Karpas-422 (cell line): ENCODE measurements around the gene BCAR3. TPM values are rescaled to one million over a fixed set of nuclear protein-coding genes. Genes with fewer than 3 reads are reported as not detected.

Source experiments
- DNase-seq: peaks from one replicate; pipeline ENCODE4 v3.0.0-alpha.2; 2015
- H2AFZ ChIP-seq: fragments of 200-600 bp; sonication (generic); 2 replicates; pipeline ENCODE4 v1.6.1; 2014; ENCODE audit warnings: antibody characterized with exemption, low read length, mixed read lengths
- H3K27ac ChIP-seq: fragments of 200-600 bp; sonication (generic); 2 replicates; pipeline ENCODE4 v1.5.1; 2014; ENCODE audit warnings: mild to moderate bottlenecking, low read length, moderate library complexity
- H3K27me3 ChIP-seq: fragments of 200-600 bp; sonication (generic); 2 replicates; pipeline ENCODE4 v1.6.1; 2014; ENCODE audit warnings: low read length, mixed read lengths
- H3K36me3 ChIP-seq: fragments of 200-600 bp; sonication (generic); 2 replicates; pipeline ENCODE4 v1.6.1; 2014; ENCODE audit warnings: low read length, mixed read lengths; ENCODE audit not compliant: insufficient read depth
- H3K4me1 ChIP-seq: fragments of 200-600 bp; sonication (generic); 2 replicates; pipeline ENCODE4 v1.6.1; 2014; ENCODE audit warnings: mild to moderate bottlenecking, low read length, mixed read lengths
- H3K4me2 ChIP-seq: fragments of 200-600 bp; sonication (generic); 2 replicates; pipeline ENCODE4 v1.6.1; 2014; ENCODE audit warnings: low read length, low read depth, mild to moderate bottlenecking; ENCODE audit not compliant: poor library complexity, severe bottlenecking
- H3K4me3 ChIP-seq: fragments of 200-600 bp; sonication (generic); 2 replicates; pipeline ENCODE4 v1.5.1; 2014; ENCODE audit warnings: mild to moderate bottlenecking, antibody characterized with exemption, low read length, mixed read lengths
- H3K79me2 ChIP-seq: fragments of 200-600 bp; sonication (generic); 2 replicates; pipeline ENCODE4 v1.6.1; 2014; ENCODE audit warnings: mild to moderate bottlenecking, low read length, mixed read lengths
- H3K9ac ChIP-seq: fragments of 200-600 bp; sonication (generic); 2 replicates; pipeline ENCODE4 v1.6.0; 2014; ENCODE audit warnings: low read length
- H3K9me2 ChIP-seq: fragments of 200-600 bp; sonication (generic), shearing (Covaris generic); replicated peaks from 2 replicates; pipeline ENCODE4 v1.6.0; 2014; ENCODE audit warnings: mild to moderate bottlenecking, low read length, moderate library complexity; ENCODE audit not compliant: insufficient read depth
- H3K9me3 ChIP-seq: fragments of 300-700, 200-600 bp; sonication (generic); 2 replicates; pipeline ENCODE4 v1.6.1; 2014; ENCODE audit warnings: low read length, mixed read lengths
- H4K20me1 ChIP-seq: fragments of 200-600 bp; sonication (generic); 2 replicates; pipeline ENCODE4 v1.6.1; 2014; ENCODE audit warnings: mild to moderate bottlenecking, antibody characterized with exemption, low read length, low read depth; ENCODE audit not compliant: insufficient read depth
- total RNA-seq: library from RNA; depleted of rRNA; stranded (reverse); fragments of >200 nt; shearing (Covaris generic); gene quantifications from 2 replicates; pipeline ENCODE4 v1.2.3, GENCODE V29; 2014; ENCODE audit warnings: low replicate concordance

Gene BCAR3
- total RNA-seq, 1 experiment from 2014 or later = 9.9 TPM

DNA sequence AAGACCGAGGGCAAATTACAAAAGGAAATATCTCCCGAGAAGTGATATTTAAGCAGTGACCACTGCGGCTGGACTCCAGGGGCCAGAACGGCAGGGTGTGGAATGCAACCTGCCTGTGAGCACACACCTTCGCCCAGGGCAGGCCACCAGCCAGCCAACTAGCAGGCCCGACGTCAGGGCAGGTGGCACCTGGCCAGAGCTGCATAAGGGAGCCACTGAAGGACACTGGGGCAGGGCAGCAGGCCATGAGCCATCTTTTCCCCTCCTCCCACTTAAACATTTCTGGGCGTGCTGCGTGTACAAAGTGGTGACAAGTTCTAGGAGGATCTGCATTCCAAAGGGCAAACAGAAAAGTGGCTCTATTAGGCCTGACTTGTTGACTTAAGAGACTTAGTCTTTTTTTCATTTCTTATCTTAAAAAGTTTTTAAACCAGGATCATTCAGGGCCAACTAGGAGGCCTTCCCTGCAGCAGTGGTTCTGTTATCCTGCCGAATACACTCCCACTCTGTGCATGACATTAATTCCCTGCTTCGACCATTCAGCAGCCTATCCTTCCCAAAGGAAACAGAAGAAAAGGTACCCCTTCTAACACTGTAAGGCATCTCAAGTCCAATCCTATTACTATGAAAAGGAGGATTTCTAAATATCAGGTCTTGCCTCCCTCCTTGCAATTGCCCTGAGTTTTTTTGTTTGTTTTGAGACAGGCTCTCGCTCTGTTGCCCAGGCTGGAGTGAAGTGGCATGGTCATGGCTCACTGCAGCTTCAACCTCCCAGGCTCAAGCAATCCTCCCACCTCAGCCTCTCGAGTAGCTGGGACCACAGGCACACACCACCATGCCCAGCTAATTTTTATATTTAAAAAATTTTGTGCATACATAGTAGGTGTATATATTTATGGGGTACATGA lies 96.3 kb downstream of the BCAR3 start:
- DNase-seq = no peak
- Histone ChIP-seq H4K20me1 (no peaks in the 10 kb centered on the region), H2AFZ (no peak overlapping the region), H3K4me2 (no peak overlapping the region), H3K9me3 (no peaks in the 10 kb centered on the region), H3K36me3 (no peaks in the 10 kb centered on the region), H3K4me1 (no peaks in the 10 kb centered on the region), H3K9me2 (no peaks in the 10 kb centered on the region), H3K4me3 (no peak overlapping the region), H3K9ac (no peak overlapping the region), H3K79me2 (no peaks in the 10 kb centered on the region), H3K27me3 (no peaks in the 10 kb centered on the region), H3K27ac (no peak overlapping the region)

- Histone ChIP-seq H3K4me2 (no peak overlapping the region), H3K9ac (no peak overlapping the region), H3K27ac (no peak overlapping the region), H3K9me3 (no peaks in the 10 kb centered on the region), H3K79me2 (no peaks in the 10 kb centered on the region), H3K9me2 (no peaks in the 10 kb centered on the region), H3K27me3 (no peaks in the 10 kb centered on the region), H4K20me1 (no peaks in the 10 kb centered on the region), H2AFZ (no peak overlapping the region), H3K4me1 (no peaks in the 10 kb centered on the region), H3K36me3 (no peaks in the 10 kb centered on the region), H3K4me3 (no peak overlapping the region)
- no peak for DNase-seq
Observed at GRCh38 chr1:93584261-93585003, 97.2 kb downstream of the BCAR3 start.

DNA sequence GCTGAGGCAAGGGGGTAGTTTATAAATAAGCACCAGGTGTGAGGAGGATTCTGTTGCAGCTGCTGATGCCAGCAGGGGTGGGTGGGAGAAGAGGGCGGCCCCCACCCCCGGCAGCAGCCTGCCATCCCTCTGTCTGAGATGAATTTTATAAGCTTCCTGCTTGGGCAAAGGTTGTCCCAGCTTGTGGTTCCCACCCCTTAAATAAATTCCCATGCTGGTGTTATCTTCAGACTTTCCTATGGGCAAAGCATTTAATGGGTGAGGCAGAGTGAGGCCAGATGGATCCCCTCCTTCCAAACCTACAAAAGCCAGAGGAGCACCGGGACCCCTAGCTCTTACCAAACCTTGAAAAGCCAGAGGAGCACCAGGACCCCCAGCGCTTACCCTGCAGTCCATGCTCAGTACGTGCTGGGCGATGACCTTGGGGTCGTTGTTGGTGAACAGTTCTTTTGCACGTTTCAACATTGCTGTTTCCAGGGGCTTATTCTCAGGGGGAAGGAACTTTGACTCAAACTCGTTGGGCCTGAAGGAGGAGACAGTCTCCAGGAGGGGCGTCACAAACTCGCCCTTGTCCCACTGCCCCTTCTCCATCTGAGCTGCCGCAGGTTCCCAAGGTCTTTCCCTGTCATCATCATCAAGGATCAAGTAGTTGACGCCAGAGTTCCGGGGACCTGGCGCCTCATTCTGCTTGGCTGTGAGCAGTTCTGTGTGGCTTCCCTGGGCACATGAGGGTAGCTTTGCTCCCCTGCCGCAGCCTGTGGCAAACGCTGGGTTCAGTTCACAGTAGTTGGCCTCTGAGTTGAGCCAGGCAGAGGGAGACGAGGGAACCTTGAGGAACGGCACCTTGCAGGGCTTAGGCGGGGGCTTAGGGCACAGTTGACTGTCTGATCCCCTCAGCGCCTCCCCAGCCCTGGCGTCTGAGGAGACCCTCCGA lies 99.5 kb downstream of the BCAR3 start:
- H3K4me2 ChIP-seq = no peak overlapping the region
- DNase-seq = no peak
- H3K27ac ChIP-seq = no peak overlapping the region
- no peaks in the 10 kb centered on the region for H4K20me1 ChIP-seq
- H3K4me3 ChIP-seq = no peak overlapping the region
- H3K4me1 ChIP-seq = no peaks in the 10 kb centered on the region
- H3K27me3 ChIP-seq = no peaks in the 10 kb centered on the region
- H3K9me2 ChIP-seq = no peaks in the 10 kb centered on the region
- H3K9me3 ChIP-seq = no peaks in the 10 kb centered on the region
- H2AFZ ChIP-seq = no peak overlapping the region
- H3K79me2 ChIP-seq = no peaks in the 10 kb centered on the region
- no peaks in the 10 kb centered on the region for H3K36me3 ChIP-seq
- no peak overlapping the region for H3K9ac ChIP-seq

DNA sequence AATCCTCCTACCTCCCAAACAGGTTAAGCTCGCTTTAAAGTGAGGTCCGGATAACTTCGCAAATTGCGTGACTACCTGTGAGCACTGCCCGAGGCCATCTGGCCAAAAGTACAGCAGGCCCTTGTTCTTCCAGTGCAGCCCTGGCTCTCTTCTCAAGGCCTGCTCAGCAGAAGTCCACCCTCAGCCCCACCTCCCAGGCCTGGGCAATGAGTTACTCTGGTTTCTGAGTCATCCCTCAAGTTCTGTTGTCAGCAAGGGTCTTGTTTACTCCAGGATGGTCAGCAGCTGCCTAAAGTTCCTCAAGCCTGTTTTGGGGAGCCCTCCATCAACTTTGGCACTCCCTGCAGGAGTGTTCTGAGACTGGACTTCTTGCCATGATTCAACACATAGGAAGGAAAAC lies 101.7 kb downstream of the BCAR3 start:
- H3K27me3 ChIP-seq = no peaks in the 10 kb centered on the region
- DNase-seq = no peak
- H3K4me3 ChIP-seq = no peak overlapping the region
- H4K20me1 ChIP-seq = no peaks in the 10 kb centered on the region
- H3K9ac ChIP-seq = no peak overlapping the region
- H3K4me2 ChIP-seq = no peak overlapping the region
- H2AFZ ChIP-seq = no peak overlapping the region
- no peaks in the 10 kb centered on the region for H3K9me3 ChIP-seq
- no peaks in the 10 kb centered on the region for H3K4me1 ChIP-seq
- no peaks in the 10 kb centered on the region for H3K9me2 ChIP-seq
- H3K79me2 ChIP-seq = no peaks in the 10 kb centered on the region
- H3K36me3 ChIP-seq = no peaks in the 10 kb centered on the region
- H3K27ac ChIP-seq = no peak overlapping the region

DNA sequence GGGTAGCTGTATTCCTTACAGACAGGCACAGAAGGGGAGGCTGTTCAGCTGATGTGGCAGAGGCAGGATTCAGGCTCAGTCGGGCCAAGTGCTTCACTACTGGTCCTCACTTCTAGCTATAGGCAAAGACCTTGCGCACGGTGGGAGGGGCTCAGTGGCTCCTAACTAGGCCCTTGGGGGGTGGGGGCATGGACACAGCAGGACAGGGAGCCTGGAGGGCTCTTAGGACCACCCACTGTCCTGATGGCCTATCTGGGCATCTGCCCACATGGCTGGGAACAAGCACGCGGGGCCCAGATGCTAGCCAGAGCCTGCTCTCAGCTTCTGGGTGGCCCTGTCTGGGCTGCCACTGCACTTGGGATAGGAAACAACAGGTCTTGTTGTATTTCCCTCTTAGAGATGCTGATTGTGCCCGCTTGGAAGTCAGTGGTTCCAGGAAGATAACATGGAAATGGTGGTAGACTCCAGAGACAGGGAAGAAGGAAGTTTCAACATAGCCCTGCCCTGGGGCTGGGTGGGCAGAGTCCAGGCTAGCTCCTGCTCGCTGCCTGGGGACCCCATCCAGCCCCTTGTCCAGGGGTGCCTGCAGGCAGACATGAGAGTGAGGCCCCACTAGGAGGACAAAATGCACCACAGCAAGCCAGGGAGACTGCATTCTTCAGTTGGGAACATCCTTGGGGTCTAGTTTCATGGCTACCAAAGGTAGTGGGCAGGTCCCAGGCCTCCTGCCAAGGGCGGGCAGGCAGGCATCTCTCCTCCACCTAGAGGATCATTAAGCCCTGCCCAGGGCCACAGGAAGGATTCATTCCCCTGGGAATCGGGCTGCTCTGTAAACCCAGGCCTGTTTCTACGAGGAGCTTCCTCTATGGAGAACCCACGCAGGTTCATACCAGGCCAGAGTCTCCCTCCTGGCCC lies 102.5 kb downstream of the BCAR3 start:
- DNase-seq = no peak
- Histone ChIP-seq H3K79me2 (no peaks in the 10 kb centered on the region), H4K20me1 (no peaks in the 10 kb centered on the region), H3K4me2 (no peak overlapping the region), H3K27ac (no peak overlapping the region), H3K27me3 (no peaks in the 10 kb centered on the region), H2AFZ (no peak overlapping the region), H3K9ac (no peak overlapping the region), H3K9me3 (no peaks in the 10 kb centered on the region), H3K36me3 (no peaks in the 10 kb centered on the region), H3K4me1 (no peaks in the 10 kb centered on the region), H3K4me3 (no peak overlapping the region), H3K9me2 (no peaks in the 10 kb centered on the region)

GRCh38 chr1:93578433-93578830 lies 103.2 kb downstream of the BCAR3 start:
- Histone ChIP-seq H3K4me2 (no peak overlapping the region), H3K4me3 (no peak overlapping the region), H3K9ac (no peak overlapping the region), H3K9me3 (no peaks in the 10 kb centered on the region), H3K9me2 (no peaks in the 10 kb centered on the region), H3K4me1 (no peaks in the 10 kb centered on the region), H2AFZ (no peak overlapping the region), H3K27me3 (no peaks in the 10 kb centered on the region), H3K79me2 (no peaks in the 10 kb centered on the region), H4K20me1 (no peaks in the 10 kb centered on the region), H3K36me3 (no peaks in the 10 kb centered on the region), H3K27ac (no peak overlapping the region)
- no peak for DNase-seq

DNA sequence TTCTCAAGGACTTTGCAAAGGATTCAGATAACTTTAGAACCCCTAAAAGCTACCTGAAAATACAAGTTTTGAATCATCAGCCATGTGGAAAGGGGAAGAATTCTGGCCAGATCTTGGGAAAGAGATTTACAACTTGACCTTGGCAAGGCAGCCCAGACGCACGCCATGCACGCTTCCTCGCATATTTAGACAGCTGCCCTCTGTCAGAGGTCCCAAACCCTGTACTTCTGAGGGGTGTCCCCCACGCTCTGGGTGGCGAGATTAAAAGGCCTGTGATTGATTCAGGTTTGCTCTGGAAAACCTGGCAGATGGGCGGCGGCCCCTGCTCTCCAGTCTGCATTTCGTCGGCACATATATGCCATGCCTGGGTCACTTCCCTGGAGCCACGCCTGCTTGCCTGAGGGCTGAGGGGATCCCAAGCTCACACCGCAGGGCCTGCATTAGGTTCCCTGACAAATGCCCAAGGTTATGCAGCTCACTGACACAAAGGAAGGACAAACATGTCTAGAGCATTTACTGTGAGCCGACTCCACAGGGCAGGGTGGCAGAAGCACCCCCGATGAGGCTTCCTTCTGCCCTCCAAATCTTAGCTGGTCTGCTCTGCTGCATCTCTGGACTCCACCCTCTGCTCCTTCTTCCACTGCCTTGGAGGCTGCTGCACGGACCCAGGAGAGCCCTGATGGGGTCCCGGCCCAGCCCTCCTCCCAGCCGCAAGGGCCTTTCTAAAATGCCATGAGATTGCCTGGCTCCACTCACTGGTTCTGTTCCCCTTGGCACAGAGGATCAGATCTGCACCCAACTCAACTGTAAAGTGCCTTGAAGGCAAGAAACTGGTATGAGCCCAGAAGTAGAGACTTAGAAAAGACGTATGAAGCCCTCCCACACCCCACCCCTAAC lies 103.9 kb downstream of the BCAR3 start:
- Histone ChIP-seq H3K79me2 (no peaks in the 10 kb centered on the region), H2AFZ (no peak overlapping the region), H3K4me2 (no peak overlapping the region), H3K9me3 (no peaks in the 10 kb centered on the region), H3K27me3 (no peaks in the 10 kb centered on the region), H3K9ac (no peak overlapping the region), H3K4me1 (no peaks in the 10 kb centered on the region), H3K36me3 (no peaks in the 10 kb centered on the region), H3K4me3 (no peak overlapping the region), H3K9me2 (no peaks in the 10 kb centered on the region), H3K27ac (no peak overlapping the region), H4K20me1 (no peaks in the 10 kb centered on the region)
- no peak for DNase-seq
